Activated naive CD4-positive, alpha-beta T cell treated with anti-CD3 and anti-CD28 coated beads, Interleukin-2, amount 10 ng/mL, durations not matched to agents 7 days and 5 days (primary cell): ENCODE data around the gene PCP2.

ENCODE experiments used
- CTCF ChIA-PET: fragments of 350-600 bp; sonication (Branson Sonifier 250); formaldehyde crosslinking; loops from one replicate; lab custom pipeline; 2021; ENCODE audit warnings: antibody characterized with exemption; lab: Charles Lee
- DNase-seq: peaks from one replicate; pipeline ENCODE4 v3.0.0-alpha.2; 2020
- H3K27ac Mint-ChIP-seq: one replicate; pipeline ENCODE4 v1.8.0; 2021; ENCODE audit warnings: mild to moderate bottlenecking, moderate library complexity, mixed read lengths
- H3K27me3 Mint-ChIP-seq: one replicate; pipeline ENCODE4 v1.8.0; 2021; ENCODE audit warnings: mild to moderate bottlenecking, mixed read lengths
- H3K36me3 Mint-ChIP-seq: one replicate; pipeline ENCODE4 v1.8.0; 2021; ENCODE audit warnings: mixed read lengths
- H3K4me1 Mint-ChIP-seq: one replicate; pipeline ENCODE4 v1.8.0; 2021; ENCODE audit warnings: mixed read lengths
- H3K4me3 Mint-ChIP-seq: one replicate; pipeline ENCODE4 v1.8.0; 2021; ENCODE audit warnings: mild to moderate bottlenecking, moderate library complexity, mixed read lengths
- H3K9me3 Mint-ChIP-seq: one replicate; pipeline ENCODE4 v1.8.0; 2021; ENCODE audit warnings: mixed read lengths

The PCP2 gene

GRCh38 chr19:7597689-7598088, 35.8 kb downstream of the PCP2 start:
- DNase-seq, result no peak
- CTCF ChIA-PET, result interaction anchor here (1.4 kb wide), 1 partner anchor 30 kb away, joined by 4 read pairs; no protein-coding TSS in a partner anchor
- Mint-ChIP-seq H3K4me1 (peaks cover 6% of the 10 kb centered on the region), H3K9me3 (no peaks in the 10 kb centered on the region), H3K27me3 (peaks cover 44% of the 10 kb centered on the region), H3K36me3 (no peaks in the 10 kb centered on the region), H3K27ac (no peak overlapping the region), H3K4me3 (peak overlapping the region; percentile 26)

- Mint-ChIP-seq H3K36me3 (no peaks in the 10 kb centered on the region), H3K4me1 (peaks cover 6% of the 10 kb centered on the region), H3K4me3 (peak overlapping the region; percentile 59), H3K9me3 (no peaks in the 10 kb centered on the region), H3K27ac (no peak overlapping the region), H3K27me3 (peaks cover 44% of the 10 kb centered on the region)
- DNase-seq, result no peak
- CTCF ChIA-PET, result interaction anchor here (1.4 kb wide), 1 partner anchor 28 kb away, joined by 4 read pairs; no protein-coding TSS in a partner anchor
Measured at GRCh38 chr19:7596211-7596937, 37.1 kb downstream of the PCP2 start.

GRCh38 chr19:7595466-7596133, 37.9 kb downstream of the PCP2 start, which contains the start of gene CAMSAP3:
CAMSAP3 (plus strand) TSS chr19:7595863; CDS start chr19:7596003, 140 bp downstream.
- CTCF ChIA-PET, result no interaction called here
- H3K9me3 Mint-ChIP-seq, result no peaks in the 10 kb centered on the region
- H3K27me3 Mint-ChIP-seq, result peaks cover 44% of the 10 kb centered on the region
- DNase-seq, result peak; percentile 69
- no peaks in the 10 kb centered on the region for H3K36me3 Mint-ChIP-seq
- peaks cover 6% of the 10 kb centered on the region for H3K4me1 Mint-ChIP-seq
- H3K4me3 Mint-ChIP-seq, result peak within 1 kb of the TSS; percentile 59
- H3K27ac Mint-ChIP-seq, result no peak within 1 kb of the TSS

GRCh38 chr19:7590256-7590655, 43.3 kb downstream of the PCP2 start:
- Mint-ChIP-seq H3K27me3 (peaks cover 26% of the 10 kb centered on the region), H3K27ac (no peak overlapping the region), H3K9me3 (no peaks in the 10 kb centered on the region), H3K4me1 (peaks cover 2% of the 10 kb centered on the region), H3K36me3 (no peaks in the 10 kb centered on the region), H3K4me3 (no peak overlapping the region)
- CTCF ChIA-PET, result no interaction called here
- DNase-seq, result no peak

- CTCF ChIA-PET, result no interaction called here
- DNase-seq, result no peak
- H3K4me1 Mint-ChIP-seq, result no peaks in the 10 kb centered on the region
- H3K27ac Mint-ChIP-seq, result no peak overlapping the region
- H3K9me3 Mint-ChIP-seq, result no peaks in the 10 kb centered on the region
- peaks cover 26% of the 10 kb centered on the region for H3K27me3 Mint-ChIP-seq
- no peaks in the 10 kb centered on the region for H3K36me3 Mint-ChIP-seq
- no peak overlapping the region for H3K4me3 Mint-ChIP-seq
Measured at GRCh38 chr19:7589822-7590221, 43.7 kb downstream of the PCP2 start.

GRCh38 chr19:7582446-7582845, 51.1 kb downstream of the PCP2 start:
- Mint-ChIP-seq H3K36me3 (no peaks in the 10 kb centered on the region), H3K27ac (no peak overlapping the region), H3K27me3 (peaks cover 31% of the 10 kb centered on the region), H3K9me3 (no peaks in the 10 kb centered on the region), H3K4me3 (no peak overlapping the region), H3K4me1 (no peaks in the 10 kb centered on the region)
- CTCF ChIA-PET, result interaction anchor here (1.3 kb wide), 1 partner anchor 14 kb away, joined by 7 read pairs; no protein-coding TSS in a partner anchor
- DNase-seq, result no peak
